GM23338 (cell line): ENCODE measurements around the gene LGALS13.

Experiments
- TF ChIP-seq, protein P1 (sequence below), 2 experiments: fragments of 200-600 bp in 1 of 2; sonication (generic) in 1 of 2; conservative IDR thresholded peaks; 2 replicates each; pipeline versions ENCODE4 v1.5.1 to v1.6.1; 2016 to 2017; ENCODE audit warnings: antibody characterized with exemption in 2 of 2, low read depth in 2 of 2, mild to moderate bottlenecking in 2 of 2, moderate library complexity in 1 of 2
- TF ChIP-seq, protein P2 (sequence below): IDR thresholded peaks from one replicate; pipeline ENCODE4 v1.6.1; 2018; ENCODE audit warnings: antibody characterized with exemption; ENCODE audit not compliant: unreplicated experiment

DNA sequence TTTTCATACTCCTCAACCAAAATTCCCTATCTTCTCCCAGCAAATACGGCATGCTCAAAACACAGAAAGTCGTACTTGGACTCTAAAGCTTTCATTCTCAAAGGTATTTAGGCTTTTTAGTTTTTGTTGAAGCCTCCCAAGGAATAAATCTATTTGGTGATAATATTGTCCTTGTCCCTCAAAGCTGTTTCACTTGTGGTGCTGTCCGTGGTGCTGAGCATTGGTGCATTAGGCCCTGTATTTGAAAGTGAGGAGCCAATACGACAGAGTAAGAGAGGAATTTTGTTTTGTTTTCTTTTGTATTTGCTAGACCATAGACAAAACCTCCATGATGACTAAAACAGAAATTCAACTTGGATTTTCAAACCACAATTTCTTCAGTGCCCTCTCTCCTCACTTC is 3.2 kb upstream of the LGALS13 start:
- TF ChIP-seq, protein P1, sequence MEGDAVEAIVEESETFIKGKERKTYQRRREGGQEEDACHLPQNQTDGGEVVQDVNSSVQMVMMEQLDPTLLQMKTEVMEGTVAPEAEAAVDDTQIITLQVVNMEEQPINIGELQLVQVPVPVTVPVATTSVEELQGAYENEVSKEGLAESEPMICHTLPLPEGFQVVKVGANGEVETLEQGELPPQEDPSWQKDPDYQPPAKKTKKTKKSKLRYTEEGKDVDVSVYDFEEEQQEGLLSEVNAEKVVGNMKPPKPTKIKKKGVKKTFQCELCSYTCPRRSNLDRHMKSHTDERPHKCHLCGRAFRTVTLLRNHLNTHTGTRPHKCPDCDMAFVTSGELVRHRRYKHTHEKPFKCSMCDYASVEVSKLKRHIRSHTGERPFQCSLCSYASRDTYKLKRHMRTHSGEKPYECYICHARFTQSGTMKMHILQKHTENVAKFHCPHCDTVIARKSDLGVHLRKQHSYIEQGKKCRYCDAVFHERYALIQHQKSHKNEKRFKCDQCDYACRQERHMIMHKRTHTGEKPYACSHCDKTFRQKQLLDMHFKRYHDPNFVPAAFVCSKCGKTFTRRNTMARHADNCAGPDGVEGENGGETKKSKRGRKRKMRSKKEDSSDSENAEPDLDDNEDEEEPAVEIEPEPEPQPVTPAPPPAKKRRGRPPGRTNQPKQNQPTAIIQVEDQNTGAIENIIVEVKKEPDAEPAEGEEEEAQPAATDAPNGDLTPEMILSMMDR (conservative IDR thresholded peaks at IDR 0.05; ENCODE audit: low read depth in 2 of 2) = no peak
- TF ChIP-seq, protein P2, sequence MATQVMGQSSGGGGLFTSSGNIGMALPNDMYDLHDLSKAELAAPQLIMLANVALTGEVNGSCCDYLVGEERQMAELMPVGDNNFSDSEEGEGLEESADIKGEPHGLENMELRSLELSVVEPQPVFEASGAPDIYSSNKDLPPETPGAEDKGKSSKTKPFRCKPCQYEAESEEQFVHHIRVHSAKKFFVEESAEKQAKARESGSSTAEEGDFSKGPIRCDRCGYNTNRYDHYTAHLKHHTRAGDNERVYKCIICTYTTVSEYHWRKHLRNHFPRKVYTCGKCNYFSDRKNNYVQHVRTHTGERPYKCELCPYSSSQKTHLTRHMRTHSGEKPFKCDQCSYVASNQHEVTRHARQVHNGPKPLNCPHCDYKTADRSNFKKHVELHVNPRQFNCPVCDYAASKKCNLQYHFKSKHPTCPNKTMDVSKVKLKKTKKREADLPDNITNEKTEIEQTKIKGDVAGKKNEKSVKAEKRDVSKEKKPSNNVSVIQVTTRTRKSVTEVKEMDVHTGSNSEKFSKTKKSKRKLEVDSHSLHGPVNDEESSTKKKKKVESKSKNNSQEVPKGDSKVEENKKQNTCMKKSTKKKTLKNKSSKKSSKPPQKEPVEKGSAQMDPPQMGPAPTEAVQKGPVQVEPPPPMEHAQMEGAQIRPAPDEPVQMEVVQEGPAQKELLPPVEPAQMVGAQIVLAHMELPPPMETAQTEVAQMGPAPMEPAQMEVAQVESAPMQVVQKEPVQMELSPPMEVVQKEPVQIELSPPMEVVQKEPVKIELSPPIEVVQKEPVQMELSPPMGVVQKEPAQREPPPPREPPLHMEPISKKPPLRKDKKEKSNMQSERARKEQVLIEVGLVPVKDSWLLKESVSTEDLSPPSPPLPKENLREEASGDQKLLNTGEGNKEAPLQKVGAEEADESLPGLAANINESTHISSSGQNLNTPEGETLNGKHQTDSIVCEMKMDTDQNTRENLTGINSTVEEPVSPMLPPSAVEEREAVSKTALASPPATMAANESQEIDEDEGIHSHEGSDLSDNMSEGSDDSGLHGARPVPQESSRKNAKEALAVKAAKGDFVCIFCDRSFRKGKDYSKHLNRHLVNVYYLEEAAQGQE = peak; percentile 88
